HG03558 (cell line): ENCODE results near the gene ROBO1.
"Not testable (repeated sequence)": the region's sequence is repeated elsewhere in the genome, so short reads cannot be mapped to it uniquely, and the experiment has no call there.

Source experiments
- ATAC-seq: cut with Tn5 transposase; IDR thresholded peaks from one replicate; pipeline ENCODE4 v1.9.1; 2021; ENCODE audit warnings: moderate number of reproducible peaks; ENCODE audit not compliant: unreplicated experiment; ENCODE audit errors: extremely low read depth

Gene ROBO1

GRCh38 chr3:79337798-79338197 is 430.0 kb downstream of the ROBO1 start:
- ATAC-seq, result no peak

- no peak for ATAC-seq
Observed at GRCh38 chr3:79329154-79329553, 438.6 kb downstream of the ROBO1 start.

- ATAC-seq, result no peak
Observed at GRCh38 chr3:79326642-79327041, 441.2 kb downstream of the ROBO1 start.

- ATAC-seq, result not testable (repeated sequence)
Observed at GRCh38 chr3:79325833-79326383, 441.9 kb downstream of the ROBO1 start.

GRCh38 chr3:79317551-79318518 is 450.0 kb downstream of the ROBO1 start:
- no peak for ATAC-seq

GRCh38 chr3:79314962-79315361 is 452.8 kb downstream of the ROBO1 start:
- ATAC-seq, result no peak

- no peak for ATAC-seq
Observed at GRCh38 chr3:79314544-79314943, 453.3 kb downstream of the ROBO1 start.

- no peak for ATAC-seq
Observed at GRCh38 chr3:79310016-79310415, 457.8 kb downstream of the ROBO1 start.

- ATAC-seq, result no peak
Observed at GRCh38 chr3:79306934-79307570, 460.7 kb downstream of the ROBO1 start.

GRCh38 chr3:79299949-79300635 is 467.7 kb downstream of the ROBO1 start:
- not testable (repeated sequence) for ATAC-seq

GRCh38 chr3:79297245-79297960 is 470.4 kb downstream of the ROBO1 start:
- no peak for ATAC-seq

- no peak for ATAC-seq
Observed at GRCh38 chr3:79286882-79287281, 480.9 kb downstream of the ROBO1 start.

- ATAC-seq, result no peak
Observed at GRCh38 chr3:79285871-79286270, 481.9 kb downstream of the ROBO1 start.

GRCh38 chr3:79285380-79285779 is 482.4 kb downstream of the ROBO1 start:
- ATAC-seq, result no peak

- no peak for ATAC-seq
Observed at GRCh38 chr3:79284781-79285180, 483.0 kb downstream of the ROBO1 start.

GRCh38 chr3:79278681-79279080 is 489.1 kb downstream of the ROBO1 start:
- ATAC-seq, result no peak

- no peak for ATAC-seq
Observed at GRCh38 chr3:79268422-79268821, 499.4 kb downstream of the ROBO1 start.

GRCh38 chr3:79264892-79265291 is 502.9 kb downstream of the ROBO1 start:
- no peak for ATAC-seq

GRCh38 chr3:79263423-79263822 is 504.4 kb downstream of the ROBO1 start:
- no peak for ATAC-seq

- no peak for ATAC-seq
Observed at GRCh38 chr3:79258479-79258878, 509.3 kb downstream of the ROBO1 start.
